Ovary (tissue), 3 donors: ENCODE data around the gene ZNF148.

Experiments used
- CTCF ChIP-seq, 3 donors: fragments of 450-650 bp in 2 of 3; fragments of 200-600 bp in 1 of 3; IDR thresholded peaks; one replicate each; pipeline versions ENCODE4 v1.5.1 to v1.8.0; 2016 to 2022; ENCODE audit warnings: antibody characterized with exemption in 3 of 3, mild to moderate bottlenecking in 1 of 3
- EP300 ChIP-seq: sonication (generic); formaldehyde crosslinking; IDR thresholded peaks from one replicate; pipeline ENCODE4 v1.6.1; 2017; ENCODE audit warnings: antibody characterized with exemption
- POLR2A ChIP-seq: fragments of 450-650 bp; IDR thresholded peaks from one replicate; pipeline ENCODE4 v1.6.1; 2017; ENCODE audit warnings: antibody characterized with exemption, mild to moderate bottlenecking, moderate library complexity
- donor health status: DM: no; HTN: no; CAD: no.

GRCh38 chr3:125318871-125319270 lies 56.3 kb downstream of the ZNF148 start:
- no peak for TF ChIP-seq CTCF (IDR thresholded peaks at IDR 0.05)
- no peak for TF ChIP-seq POLR2A
- no peak for TF ChIP-seq EP300
